Ureter (tissue), 1 donor: ENCODE data around the gene KCNK17. TPM values are rescaled to one million over a fixed set of nuclear protein-coding genes. Genes with fewer than 3 reads are reported as not detected.
A peak's percentile ranks its signal among the peaks of the same experiment; 100 is the strongest.

Experiments
- DNase-seq: peaks from one replicate; pipeline ENCODE4 v3.0.0-alpha.2; 2020; ENCODE audit warnings: low spot score
- total RNA-seq: library from RNA; stranded (reverse); gene quantifications from one replicate; pipeline ENCODE4 v1.2.4, GENCODE V29; 2023
- donor health status: DM: yes; HTN: yes; CAD: no.

KCNK17 gene
- total RNA-seq, 1 donor from 2014 or later, result not detected

DNA sequence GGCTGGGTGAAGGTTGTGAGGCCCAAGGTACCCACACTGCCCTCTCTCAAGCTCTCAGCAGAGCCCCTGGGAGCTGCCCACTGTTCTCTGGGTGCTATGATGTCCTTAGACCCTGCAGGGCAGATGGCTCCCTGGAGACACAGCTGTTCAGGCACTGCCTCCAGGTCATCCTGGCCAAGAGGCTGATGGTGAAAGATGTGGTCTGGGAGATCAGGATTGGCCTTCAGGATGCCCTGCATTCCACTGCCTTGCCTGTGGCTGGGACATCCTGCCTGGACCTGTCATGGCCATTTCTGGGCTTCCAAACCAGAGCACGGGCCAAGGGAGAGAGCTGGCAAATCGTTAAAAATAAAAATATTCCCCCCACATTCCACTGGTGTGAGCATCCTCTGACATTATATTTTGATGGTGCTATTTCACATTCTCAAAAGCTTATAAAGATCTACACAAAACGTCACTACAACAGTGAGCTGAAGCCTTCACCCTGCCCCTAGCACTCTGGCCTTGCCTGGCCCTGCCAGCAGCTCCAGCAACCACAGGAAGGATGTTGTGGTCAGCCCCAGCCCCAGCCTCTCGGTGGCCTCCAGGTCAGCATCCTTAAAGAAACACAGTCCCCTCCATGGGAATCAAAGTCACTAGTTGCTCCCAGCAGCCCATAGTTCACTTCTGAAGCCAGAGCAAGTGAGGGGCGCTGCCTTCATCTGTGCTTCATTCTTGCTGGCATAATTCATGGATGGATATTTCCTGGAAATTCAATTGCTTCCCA is 21.7 kb upstream of the KCNK17 start:
- DNase-seq, result no peak

- no peak for DNase-seq
Measured at GRCh38 chr6:39333644-39334438, 19.6 kb upstream of the KCNK17 start.

DNA sequence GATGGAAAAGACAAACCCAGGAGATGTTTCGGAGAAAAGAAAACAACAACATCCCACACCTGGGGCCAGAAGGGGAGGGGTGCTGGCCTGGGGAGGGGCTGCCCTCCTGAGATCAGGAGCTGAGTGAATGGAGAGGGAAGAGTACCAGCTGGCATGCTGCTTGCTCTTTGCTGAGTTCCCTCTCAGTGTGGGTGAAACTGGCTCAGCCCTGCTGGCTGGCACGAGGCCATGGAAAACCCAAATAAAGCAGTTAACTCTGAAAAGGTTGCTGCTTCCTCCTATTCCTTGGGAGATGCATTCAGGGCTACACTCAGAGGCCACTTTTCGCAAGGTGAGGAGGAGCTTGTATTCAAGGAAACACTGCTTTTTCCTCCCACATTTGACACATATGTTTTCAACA is 16.3 kb upstream of the KCNK17 start:
- peak; percentile 64 for DNase-seq

- no peak for DNase-seq
Measured at GRCh38 chr6:39330057-39330456, 15.8 kb upstream of the KCNK17 start.

DNA sequence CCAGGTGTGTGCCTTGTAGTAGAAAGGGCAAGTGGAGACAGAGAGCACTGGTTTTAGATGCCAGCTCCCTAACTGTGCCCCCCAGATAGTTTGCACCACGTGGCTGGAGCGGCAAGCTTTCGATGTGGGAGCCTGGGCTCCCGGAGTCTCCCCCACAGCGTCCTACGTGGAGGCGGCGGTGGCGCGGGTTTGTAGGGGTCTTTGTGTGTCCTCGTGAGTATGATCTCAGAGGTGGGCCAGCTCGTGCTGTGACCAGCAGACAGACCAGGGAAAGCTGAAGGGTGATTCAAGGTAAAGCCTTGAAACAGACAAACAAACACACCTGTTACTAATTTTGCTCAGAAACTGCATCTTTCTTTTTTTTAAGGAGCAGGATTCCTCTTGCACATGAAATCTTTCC is 13.8 kb upstream of the KCNK17 start:
- no peak for DNase-seq

DNA sequence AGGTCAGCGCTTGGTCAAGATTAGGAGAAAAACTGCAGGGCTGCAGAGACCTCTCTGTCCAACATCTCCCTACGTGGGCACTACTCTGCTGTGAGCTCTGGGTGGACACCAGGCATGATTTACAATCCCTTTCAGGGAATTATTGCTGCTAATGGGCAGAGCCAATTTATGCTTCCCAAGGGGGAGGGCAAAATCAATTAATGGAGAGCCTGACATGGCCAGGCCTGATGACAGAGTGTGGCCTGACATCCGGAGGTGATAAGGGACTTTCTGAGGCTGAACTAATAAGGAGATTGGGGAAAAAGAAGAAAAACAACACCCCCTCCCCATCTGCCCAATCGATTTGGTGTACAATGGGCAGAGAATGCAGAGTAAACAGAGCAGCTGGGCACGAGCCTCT is 13.3 kb upstream of the KCNK17 start:
- no peak for DNase-seq

DNA sequence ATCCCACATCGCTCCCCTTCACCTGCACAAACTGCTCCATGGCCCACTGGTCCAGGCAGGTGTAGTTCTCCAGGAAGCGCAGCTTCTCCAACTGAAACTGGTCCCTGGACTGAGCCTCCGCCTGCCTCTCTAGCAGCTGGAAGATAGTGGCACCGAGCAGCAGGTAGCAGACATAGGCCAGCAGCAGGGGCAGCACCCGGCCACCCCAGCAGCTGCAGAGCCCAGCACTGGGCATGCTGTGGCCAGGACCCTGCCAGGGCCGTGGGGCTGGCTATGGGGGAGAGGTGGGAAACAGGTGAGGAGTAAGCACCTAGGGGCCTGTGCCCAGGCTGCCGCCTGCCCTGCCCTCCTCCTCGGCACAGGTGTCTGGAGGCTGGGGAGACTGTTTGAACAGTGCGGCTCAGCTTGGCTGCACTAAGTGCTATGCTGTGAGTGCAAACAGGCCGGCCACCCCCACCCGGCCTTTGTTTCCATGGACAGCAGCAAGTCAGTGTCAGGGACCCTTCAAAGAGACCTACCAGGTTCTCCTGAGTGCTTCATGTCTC is 8.2 kb upstream of the KCNK17 start, which contains the start of gene KCNK16:
KCNK16 (minus strand) TSS at position 397 of the 545 bp plus-strand sequence; CDS start at position 235, 162 bp downstream.
- DNase-seq, result no peak

DNA sequence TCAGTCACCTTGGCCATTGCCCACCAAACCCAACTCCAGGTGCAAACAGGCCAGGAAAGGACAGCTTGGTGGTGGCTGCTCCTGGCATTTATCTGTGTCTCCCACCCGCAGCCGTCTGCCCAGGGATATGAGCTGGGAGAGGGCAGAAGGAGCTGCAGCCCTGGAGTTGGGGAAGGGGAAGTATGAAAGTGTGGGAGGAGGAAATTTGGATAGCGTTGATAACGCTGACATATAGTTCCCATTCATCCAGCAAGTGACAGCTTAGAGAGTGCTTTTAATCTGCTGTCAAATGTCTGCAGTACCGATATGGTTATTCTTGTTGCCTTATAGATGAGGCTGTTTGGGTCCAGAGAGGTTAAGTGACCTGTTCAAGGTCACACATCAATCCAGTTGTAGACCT is 7.5 kb upstream of the KCNK17 start:
- no peak for DNase-seq

DNA sequence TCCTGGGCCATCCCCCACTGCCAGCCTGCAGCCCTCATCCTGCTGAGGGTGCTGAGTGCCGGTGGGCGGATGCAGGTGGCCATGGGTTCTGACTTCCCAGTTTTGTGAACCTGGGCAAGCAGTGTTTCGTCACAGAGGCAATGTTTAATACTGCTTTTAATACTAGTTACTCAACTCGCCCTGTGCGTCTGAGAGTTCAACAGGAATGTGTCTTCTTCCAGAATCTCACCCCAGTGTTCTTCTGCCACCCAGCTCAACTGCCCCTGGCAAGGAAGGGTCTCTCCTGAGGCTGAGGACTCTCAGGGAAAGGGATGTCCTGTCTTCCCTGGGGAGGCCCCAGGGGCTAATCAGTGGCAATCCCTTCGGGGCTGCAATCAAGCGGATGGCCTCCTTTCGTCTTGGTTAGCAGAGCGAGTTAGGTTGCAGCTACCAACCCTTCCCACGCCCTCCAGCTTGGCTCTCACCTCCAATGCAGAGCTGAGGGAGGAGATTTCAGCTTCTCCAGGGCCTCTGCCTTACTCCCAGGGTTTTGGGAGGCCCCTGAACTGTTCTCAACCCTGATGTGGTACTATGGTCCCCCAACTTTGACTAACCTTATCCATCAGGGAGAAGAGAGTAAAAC is 6.3 kb upstream of the KCNK17 start:
- DNase-seq, result no peak

DNA sequence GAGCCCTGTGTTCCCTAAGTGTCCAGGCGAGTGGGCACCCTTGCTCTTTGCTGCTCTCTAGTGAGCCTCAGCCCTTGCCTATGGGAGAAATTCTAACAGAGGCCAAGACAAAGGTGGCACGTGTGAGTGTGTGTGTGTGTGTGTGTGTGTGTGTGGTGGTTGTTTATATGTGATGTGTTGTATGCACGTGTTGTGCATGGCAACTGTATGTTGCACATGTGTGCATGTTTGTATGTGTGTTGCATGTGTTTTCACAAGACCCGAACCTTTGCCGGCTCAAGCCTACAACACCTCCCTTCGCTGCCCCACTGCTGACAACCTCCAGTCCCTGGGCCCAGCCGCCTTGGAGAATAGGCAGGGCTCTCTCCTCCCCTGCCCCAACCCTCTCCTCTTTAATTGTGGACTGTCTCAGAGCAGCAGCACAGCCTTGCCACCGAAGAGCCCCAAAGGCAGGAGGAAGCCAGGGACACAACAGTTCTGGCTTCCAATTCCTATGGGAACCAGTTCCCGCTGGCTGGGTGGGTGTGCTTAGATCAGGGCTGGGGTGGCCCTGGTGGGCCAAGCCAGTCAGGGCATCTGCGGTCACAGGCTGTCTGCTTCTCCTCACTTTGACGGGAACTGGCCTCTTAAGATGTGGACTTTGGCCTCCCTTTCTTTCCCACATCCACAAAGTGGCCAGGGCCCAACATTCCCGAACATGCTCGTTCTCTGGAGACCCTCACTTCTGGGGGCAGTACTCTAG is 5.6 kb upstream of the KCNK17 start:
- DNase-seq, result no peak

- DNase-seq, result no peak
Measured at GRCh38 chr6:39317256-39317655, 3.0 kb upstream of the KCNK17 start.

DNA sequence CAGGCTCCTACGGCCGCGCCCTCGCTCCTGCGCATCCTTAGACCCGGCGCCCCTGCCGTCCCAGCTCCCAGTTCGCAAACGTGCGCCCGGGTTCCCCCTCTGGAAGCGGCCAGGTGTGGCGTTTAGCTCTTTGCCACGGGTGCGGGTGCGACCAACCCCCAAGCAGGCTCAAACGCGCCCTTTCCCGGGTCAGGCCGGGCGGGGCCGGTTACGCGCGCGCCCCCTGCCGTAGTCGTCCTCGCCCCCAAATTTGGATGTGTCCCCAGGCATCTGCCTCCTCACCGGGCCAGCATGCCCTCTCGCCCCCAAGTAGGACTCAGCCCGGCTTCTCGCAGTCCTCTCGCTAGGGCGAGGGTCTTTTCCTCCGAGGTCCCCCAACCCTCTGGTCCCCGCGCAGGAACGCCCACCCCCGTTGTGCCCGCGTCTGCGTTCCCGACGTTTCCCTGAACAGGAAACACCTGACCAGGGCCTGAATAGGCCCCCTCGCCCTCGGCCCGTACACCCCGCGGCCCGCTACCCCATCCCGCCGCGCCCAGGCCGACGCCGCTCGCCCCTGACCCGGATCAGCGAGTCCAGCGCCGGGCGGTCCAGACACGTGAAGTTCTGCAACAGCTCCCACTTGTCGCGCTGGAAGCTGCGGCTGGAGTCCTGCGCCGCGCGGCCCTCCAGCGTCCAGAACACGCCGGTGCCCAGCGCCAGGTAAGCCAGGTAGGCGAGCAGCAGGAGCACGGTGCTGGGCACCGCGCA is 520 bp downstream of the KCNK17 start:
- no peak for DNase-seq

DNA sequence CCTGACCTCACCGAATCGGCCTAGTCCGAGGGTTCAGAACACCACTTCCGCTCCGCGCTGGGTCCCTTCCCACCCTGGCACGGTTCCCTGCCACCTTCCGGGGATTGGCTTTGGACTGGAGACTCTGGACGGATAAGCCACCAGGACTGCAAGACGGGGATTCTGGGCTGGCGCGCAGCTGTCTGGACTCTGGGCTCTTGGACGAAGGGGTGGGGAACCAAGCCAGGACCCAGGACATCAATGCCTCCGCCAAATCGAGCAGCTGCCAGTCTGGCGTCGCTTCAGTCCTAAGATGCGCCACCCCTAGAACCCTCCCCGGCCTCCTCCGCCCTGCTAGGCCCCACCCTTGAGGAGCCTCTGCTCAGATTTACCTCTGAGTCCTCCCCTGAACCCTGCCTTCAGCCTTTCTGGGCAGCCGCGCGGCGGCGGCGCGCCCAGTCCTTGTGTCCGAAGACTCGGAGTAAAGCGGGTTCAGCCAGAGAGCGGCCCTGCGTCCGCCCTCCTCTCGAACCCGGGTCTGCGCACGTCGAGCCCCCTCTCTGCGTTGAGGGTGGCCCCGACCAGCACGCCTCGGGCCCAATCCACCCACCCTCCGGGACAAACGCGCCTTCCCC is 1.2 kb downstream of the KCNK17 start:
- DNase-seq, result no peak

DNA sequence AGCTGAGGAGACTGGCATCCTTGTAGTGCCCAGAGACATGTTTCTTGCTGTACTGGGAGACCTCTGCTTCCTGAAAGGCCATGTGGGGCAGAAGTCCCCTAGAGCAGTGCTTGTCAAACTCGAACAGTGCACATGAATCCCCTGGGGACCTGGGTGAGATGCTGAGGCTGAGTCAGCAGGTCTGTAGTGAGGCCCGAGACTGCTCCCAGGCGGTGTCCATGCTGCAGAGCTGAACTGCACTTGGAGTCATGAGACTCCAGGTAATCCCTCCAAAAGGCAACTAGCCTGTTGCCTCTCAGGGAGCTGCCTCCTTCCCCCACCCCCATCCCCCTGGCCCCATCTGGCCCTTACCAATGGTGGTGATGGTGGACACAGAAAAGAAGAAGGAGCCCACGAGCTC is 3.7 kb downstream of the KCNK17 start:
- DNase-seq, result no peak

DNA sequence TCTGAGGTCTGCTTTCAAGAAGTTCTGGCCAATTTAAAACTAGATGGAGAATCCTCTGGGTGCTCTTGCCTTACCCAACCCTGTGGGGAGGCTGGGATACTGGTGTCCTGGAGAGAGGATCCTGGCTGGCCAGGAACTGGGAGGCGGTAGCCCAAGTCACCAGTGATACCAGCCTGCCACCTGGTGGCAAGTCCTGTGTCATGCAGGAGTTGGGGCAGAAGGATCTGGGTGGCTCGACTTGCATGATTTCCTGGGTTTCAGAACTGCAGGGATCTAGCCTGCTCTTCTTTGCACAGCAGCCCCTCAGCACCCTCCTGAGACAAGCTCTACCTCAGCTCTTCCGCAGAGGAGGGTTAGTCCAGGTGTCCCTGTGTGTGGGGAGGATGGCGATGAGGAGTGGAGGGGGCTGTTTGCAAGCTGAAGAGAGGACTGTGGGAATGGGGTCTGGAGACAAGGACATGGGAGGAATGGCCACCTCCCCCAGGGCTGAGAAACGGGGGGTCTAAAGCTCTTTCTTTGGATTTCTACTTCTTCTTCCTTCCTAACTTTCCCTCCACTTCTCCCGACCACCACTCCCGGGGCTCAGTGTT is 4.2 kb downstream of the KCNK17 start:
- peak; percentile 78 for DNase-seq

DNA sequence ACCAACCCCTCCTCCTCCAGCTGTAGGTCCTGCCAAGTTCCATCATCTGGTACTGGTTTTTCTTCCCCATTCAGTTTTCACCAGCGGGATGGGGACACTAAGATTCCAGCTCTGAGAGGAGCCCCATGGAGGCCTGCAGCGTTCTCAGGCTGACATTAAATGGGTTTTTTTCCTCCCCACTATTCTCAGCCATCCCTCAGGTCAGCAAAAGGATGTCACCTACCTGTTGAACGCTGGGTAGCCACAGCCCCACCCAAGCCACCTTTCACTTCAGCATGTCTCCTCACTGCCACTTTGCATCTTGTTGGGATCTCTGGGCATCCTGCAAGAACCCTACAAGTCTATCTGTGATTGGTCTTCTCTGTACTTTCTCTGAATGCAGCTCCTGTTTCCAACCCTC is 6.8 kb downstream of the KCNK17 start:
- no peak for DNase-seq

DNA sequence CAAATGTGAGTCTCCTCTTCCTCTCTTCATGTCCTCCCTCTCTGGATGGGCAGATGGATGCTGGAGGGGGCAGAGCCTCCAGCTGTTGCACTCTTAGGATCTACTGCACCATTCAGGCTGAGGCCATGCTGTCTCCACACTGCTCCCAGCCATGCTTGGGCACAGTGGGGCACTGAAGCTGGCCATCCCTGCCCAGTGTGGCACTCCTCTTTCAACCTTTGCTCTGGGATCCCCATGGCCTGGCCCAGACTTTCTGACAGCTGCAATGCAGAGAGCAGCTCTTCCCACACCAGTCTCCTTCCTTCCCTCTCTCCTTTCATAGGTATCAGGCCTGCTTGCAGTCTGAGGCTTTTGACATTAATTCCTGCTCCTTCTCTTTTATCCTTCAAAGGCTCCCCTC is 9.3 kb downstream of the KCNK17 start:
- no peak for DNase-seq

GRCh38 chr6:39303425-39304153 is 10.6 kb downstream of the KCNK17 start:
- DNase-seq, result no peak

- peak; percentile 86 for DNase-seq
Measured at GRCh38 chr6:39302669-39303424, 11.4 kb downstream of the KCNK17 start.
